ENCODE measurements around the gene LRCH1.

The LRCH1 gene

GRCh38 chr13:46562152-46562551, 9.2 kb downstream of the LRCH1 start:
- no peak overlapping the region for H3K4me3 ChIP-seq (replicated peaks; ENCODE audit: insufficient read depth, low read length)
- TF ChIP-seq REST (IDR thresholded peaks at IDR 0.05; ENCODE audit: insufficient replicate concordance, low read depth) (no peak), GABPA (IDR thresholded peaks at IDR 0.05; ENCODE audit: low read depth) (no peak), CTCF (IDR thresholded peaks at IDR 0.05; ENCODE audit: insufficient read depth, low read length) (no peak), SPI1 (IDR thresholded peaks at IDR 0.05; ENCODE audit: borderline replicate concordance, low read depth) (no peak)
- DNase-seq (ENCODE audit: low read depth in 1 of 2, low spot score in 1 of 2), result no peak
- H3K27me3 ChIP-seq (ENCODE audit: insufficient read depth, poor library complexity, severe bottlenecking), result no peaks in the 10 kb centered on the region
- no peak overlapping the region for H3K27ac ChIP-seq (replicated peaks)

- Histone ChIP-seq H3K4me3 (replicated peaks; ENCODE audit: insufficient read depth, low read length) (no peak overlapping the region), H3K27me3 (ENCODE audit: insufficient read depth, poor library complexity, severe bottlenecking) (no peaks in the 10 kb centered on the region), H3K27ac (replicated peaks) (no peak overlapping the region)
- TF ChIP-seq CTCF (IDR thresholded peaks at IDR 0.05; ENCODE audit: insufficient read depth, low read length), result no peak
- no peak for TF ChIP-seq REST (IDR thresholded peaks at IDR 0.05; ENCODE audit: insufficient replicate concordance, low read depth)
- TF ChIP-seq POLR2AphosphoS5 (IDR thresholded peaks at IDR 0.05; ENCODE audit: low read depth), result no peak
- TF ChIP-seq SPI1 (IDR thresholded peaks at IDR 0.05; ENCODE audit: borderline replicate concordance, low read depth), result no peak
- TF ChIP-seq GABPA (IDR thresholded peaks at IDR 0.05; ENCODE audit: low read depth), result no peak
- DNase-seq (ENCODE audit: low read depth in 1 of 2, low spot score in 1 of 2), result no peak
These were observed 9.6 kb downstream of the LRCH1 start for GRCh38 chr13:46562581-46562980.

GRCh38 chr13:46565808-46566750, 13.1 kb downstream of the LRCH1 start:
- no peak for DNase-seq (ENCODE audit: low read depth in 1 of 2, low spot score in 1 of 2)
- TF ChIP-seq POLR2AphosphoS5 (IDR thresholded peaks at IDR 0.05; ENCODE audit: low read depth) (no peak), CTCF (IDR thresholded peaks at IDR 0.05; ENCODE audit: insufficient read depth, low read length) (no peak)
- Histone ChIP-seq H3K4me3 (replicated peaks; ENCODE audit: insufficient read depth, low read length) (no peak overlapping the region), H3K27ac (replicated peaks) (no peak overlapping the region), H3K27me3 (ENCODE audit: insufficient read depth, poor library complexity, severe bottlenecking) (no peaks in the 10 kb centered on the region)

Data from HL-60 (cell line).